CD4-positive, alpha-beta T cell treated with Interleukin-6 at 100 ng/mL for 8 hours (primary cell): Measurements from ENCODE around the gene SPDYE3.
"Not testable (repeated sequence)": the region's sequence is repeated elsewhere in the genome, so short reads cannot be mapped to it uniquely, and the experiment has no call there.

Experiments used
- DNase-seq: peaks from one replicate; pipeline ENCODE4 v3.0.0-alpha.2; 2020; ENCODE audit warnings: mixed read lengths, low spot score

The SPDYE3 gene

GRCh38 chr7:100307402-100307801, at the start of gene SPDYE3:
Gene SPDYE3 (plus strand): TSS chr7:100307702. CDS start chr7:100307886, 184 bp downstream.
- not testable (repeated sequence) for DNase-seq

DNA sequence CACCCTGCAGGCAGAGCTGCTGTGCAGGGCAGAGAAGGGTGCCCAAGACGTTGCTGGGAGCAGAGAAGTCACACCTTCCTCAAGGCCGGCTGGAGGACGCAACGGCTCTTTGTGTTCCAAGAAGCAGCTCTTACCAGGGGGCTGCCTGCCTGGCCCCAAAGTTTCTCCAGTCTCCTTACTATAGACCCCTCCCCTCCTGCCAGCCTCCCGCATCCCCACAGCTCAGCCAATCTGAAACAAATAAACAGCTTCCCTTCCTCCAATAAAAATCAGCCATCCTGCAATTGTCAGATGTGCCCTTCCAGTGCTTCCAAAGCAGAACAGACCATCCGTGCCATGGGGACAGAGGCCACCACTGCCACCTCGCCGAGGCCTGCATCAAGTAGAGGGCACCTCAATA, 47.5 kb upstream of the SPDYE3 start:
- not testable (repeated sequence) for DNase-seq

DNA sequence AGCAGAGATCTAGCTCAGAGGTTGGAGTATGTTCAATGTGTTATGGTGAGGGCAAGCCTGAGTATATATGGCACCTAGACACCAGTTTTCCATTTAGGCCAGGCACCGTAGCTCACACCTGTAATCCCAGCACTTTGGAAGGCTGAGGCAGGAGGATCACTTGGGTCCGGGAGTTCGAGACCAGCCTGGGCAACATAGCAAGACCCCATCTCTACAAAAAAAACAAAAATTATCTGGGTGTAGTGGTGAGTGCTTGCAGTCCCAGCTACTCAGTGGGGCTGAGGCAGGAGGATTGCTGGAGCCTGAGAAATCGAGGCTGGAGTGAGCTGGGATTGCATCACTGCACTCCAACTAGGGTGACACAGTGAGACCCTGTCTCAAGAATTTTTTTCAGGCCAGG, 44.6 kb upstream of the SPDYE3 start:
- not testable (repeated sequence) for DNase-seq

GRCh38 chr7:100264223-100264622, 43.3 kb upstream of the SPDYE3 start:
- not testable (repeated sequence) for DNase-seq

GRCh38 chr7:100264669-100265165, 42.8 kb upstream of the SPDYE3 start:
- not testable (repeated sequence) for DNase-seq

DNA sequence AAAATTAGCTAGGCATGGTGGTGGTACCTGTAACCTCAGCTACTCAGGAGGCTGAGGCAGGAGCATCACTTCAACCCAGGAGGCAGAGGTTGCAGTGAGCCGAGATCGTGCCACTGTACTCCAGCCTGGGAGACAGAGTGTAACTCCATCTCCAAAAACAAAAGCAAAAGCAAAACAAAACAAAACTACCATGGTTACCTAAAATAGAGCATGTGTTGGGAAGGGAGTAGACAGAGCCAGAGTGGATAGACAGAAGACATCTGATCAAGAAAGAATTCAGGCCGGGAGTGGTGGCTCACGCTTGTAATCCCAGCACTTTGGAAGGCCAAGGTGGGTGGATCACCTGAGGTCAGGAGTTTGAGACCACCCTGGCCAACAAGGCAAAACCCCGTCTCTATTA, 41.7 kb upstream of the SPDYE3 start:
- not testable (repeated sequence) for DNase-seq

GRCh38 chr7:100266576-100267354, 40.7 kb upstream of the SPDYE3 start:
- DNase-seq = no peak

DNA sequence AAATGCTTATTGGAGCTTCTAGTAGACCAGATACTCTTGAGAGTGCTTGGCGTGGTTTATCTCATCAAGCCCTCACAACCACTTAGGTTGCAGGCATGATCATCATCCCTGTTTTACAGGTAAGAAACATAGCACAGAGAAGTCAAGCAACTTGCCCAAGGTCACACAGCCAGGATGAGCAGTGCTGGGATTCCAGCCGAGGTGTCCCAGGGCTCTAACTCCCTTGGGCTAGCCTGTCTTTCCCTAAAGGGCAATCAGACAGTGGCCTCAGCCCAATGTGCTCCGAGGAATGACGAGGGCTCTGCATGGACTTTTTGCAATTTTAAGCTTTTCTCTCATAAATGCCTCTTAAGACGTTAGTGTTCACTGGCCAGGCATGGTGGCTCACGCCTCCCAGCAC, 39.9 kb upstream of the SPDYE3 start:
- DNase-seq = no peak

- DNase-seq = not testable (repeated sequence)
These were observed 38.6 kb upstream of the SPDYE3 start for GRCh38 chr7:100268882-100269281.

DNA sequence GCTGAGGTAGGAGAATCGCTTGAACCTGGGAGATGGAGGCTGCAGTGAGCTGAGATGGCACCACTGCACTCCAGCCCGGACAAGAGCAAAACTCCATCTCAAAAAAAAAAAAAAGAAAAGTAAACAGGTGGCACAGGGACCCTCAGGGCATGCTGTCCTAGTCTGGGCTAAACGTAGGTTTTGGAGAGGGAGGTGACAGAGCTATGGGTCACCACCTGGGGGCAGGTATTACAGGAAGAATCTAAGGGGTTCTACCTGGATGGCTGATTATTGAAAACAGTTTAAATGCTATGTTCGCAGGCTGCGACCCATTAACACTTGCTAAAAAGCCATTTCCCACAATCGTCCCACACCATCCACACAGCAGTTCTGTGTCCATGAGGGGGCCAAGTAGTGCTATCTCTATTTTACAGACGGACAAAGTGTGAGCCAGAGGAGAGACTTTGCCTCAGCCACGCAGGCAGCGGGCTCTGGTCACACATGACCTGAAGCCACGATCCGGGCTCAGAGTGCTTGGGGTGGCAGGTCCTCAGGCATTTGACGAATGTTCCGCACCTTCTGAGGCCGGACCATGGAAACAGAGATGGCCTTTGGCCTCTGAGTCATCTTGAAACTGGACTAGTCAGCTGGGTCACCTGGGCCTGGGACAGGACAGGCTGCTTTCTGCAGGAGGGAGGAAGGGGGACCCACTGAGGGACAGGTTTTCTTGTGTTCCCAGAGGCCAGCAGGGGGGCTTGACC, 38.0 kb upstream of the SPDYE3 start:
- DNase-seq = not testable (repeated sequence)

- DNase-seq = not testable (repeated sequence)
These were observed 37.2 kb upstream of the SPDYE3 start for GRCh38 chr7:100270046-100270918.

GRCh38 chr7:100270941-100271593, 36.4 kb upstream of the SPDYE3 start:
- not testable (repeated sequence) for DNase-seq

DNA sequence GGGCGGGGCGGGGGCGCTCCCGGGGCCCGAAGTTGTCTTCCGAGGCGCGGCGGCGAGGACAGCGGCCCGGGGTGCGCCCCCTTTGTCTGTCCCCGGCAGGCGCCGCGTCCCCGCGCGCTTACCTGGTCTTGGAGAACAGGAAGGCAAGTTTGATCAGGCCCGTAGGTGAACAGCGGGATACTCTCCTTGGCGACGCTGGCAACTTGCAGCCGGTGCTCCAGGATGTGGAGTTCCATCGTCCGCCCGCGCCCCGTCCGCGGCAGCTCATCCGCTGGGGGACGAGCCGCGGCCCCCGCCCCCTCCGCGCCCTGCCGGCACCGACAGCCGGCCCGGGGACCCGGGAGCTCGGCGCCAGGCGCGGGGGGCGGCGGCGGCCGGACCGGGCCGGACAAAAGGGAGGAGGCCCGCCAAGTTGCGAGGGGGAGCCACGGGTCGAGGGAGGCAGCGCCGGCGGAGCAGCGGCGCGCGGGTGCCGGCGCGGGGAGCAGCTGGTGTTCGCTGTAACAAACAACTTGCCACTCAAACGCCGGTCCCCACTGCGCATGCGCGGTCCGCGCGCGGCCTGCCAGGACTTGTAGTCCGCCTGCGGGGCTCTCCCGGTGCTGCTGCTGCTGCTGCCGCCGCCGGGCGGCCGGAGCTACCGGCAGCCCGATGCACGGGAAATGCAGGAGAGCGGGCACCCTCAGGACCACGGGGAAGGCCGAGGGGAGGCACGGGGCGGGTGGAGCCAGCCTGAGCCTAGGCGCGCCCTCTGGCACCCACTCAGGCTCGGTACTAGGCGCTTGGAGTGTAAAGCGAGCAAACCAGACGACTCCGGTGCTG, 35.6 kb upstream of the SPDYE3 start:
- peak; percentile 99 for DNase-seq

DNA sequence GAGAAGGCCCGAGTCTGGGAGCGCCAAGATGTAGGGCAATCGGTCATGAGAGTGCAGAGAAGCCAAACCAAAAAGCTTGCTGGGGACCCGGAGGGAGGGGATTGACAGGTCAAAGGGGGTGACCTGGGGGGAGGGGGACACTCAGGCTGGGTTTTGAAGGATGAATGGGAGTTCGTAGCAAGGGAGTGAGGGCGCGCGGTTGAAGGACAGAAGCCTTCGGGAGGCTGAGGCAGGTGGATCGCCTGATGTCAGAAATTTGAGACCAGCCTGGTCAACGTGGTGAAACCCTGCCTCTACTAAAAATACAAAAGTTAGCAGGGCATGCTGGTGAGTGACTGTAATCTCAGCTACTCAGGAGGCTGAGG, 35.0 kb upstream of the SPDYE3 start:
- DNase-seq = not testable (repeated sequence)

GRCh38 chr7:100275120-100275519, 32.4 kb upstream of the SPDYE3 start:
- no peak for DNase-seq

DNA sequence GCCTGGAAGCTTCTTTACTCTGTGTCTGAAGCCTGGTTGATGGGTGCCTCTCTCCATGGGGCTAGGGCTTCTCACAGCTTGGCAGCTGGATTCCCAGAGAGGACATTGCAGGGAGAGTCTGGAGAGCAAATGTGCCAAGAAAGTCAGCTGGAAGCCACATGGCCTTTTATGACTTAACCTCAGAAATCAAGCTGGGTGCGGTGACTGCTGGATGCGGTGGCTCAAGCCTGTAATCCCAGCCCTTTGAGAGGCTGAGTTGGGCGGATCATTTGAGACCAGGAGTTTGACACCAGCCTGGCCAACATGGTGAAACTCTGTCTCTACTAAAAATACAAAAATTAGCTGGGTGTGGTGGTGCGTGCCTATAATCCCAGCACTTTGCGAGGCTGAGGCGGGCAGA, 31.4 kb upstream of the SPDYE3 start:
- DNase-seq = not testable (repeated sequence)

- DNase-seq = not testable (repeated sequence)
These were observed 25.4 kb upstream of the SPDYE3 start for GRCh38 chr7:100282069-100282608.

DNA sequence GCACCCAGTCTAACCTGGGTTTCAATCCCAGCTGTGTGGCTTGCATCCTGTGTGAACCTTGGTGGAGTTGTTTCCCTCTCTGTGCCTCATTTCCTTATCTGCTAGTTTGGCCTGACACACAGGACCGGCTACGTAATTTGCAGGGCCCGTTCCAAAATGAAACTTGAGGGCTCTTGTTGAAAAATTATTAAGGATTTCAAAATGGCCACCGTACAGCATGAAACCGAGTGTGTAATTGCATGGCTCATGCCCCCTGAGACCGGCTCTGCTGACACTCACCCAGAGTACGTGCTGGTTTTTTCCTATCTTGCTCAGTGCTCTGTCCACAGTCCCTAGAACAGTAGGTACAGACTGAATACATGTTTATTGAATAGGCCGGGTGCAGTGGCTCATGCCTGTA, 24.4 kb upstream of the SPDYE3 start:
- not testable (repeated sequence) for DNase-seq

GRCh38 chr7:100287191-100287969, 20.1 kb upstream of the SPDYE3 start:
- not testable (repeated sequence) for DNase-seq
